Keratinocyte (primary cell): Measurements from ENCODE around the gene CD200R1. TPM values are rescaled to one million over a fixed set of nuclear protein-coding genes. Genes with fewer than 3 reads are reported as not detected.

Experiments used
- DNase-seq: peaks from one replicate; pipeline ENCODE4 v3.0.0-alpha.2; 2011; ENCODE audit warnings: low read depth, missing footprints, low spot score
- FAIRE-seq: peaks from 2 replicates; lab custom pipeline; 2011; peaks lifted over from hg19 to GRCh38; lab: Jason Lieb, UNC
- H2AFZ ChIP-seq: 2 replicates; pipeline ENCODE4 v1.6.0; 2012; ENCODE audit warnings: low read length, control low read depth, inconsistent platforms; ENCODE audit not compliant: control insufficient read depth
- H3K27ac ChIP-seq: 2 replicates; pipeline ENCODE4 v1.5.1; 2011; ENCODE audit warnings: low read length; ENCODE audit not compliant: control insufficient read depth, insufficient read depth
- H3K27me3 ChIP-seq: 3 replicates; pipeline ENCODE4 v1.6.0; 2011; ENCODE audit warnings: low read length; ENCODE audit not compliant: control insufficient read depth, insufficient read depth; ENCODE audit errors: extremely low read depth
- H3K36me3 ChIP-seq, 2 experiments: 2 replicates in 1 of 2; 3 replicates in 1 of 2; pipeline ENCODE4 v1.5.1; 2011; ENCODE audit warnings: low read length in 2 of 2, mild to moderate bottlenecking in 1 of 2; ENCODE audit not compliant: control insufficient read depth in 2 of 2, insufficient read depth in 2 of 2; ENCODE audit errors: extremely low read depth in 1 of 2
- H3K4me1 ChIP-seq: 3 replicates; pipeline ENCODE4 v1.5.1; 2011; ENCODE audit warnings: low read length; ENCODE audit not compliant: control insufficient read depth, insufficient read depth; ENCODE audit errors: extremely low read depth
- H3K4me2 ChIP-seq: 3 replicates; pipeline ENCODE4 v1.6.0; 2011; ENCODE audit warnings: low read depth, low read length; ENCODE audit not compliant: control insufficient read depth, insufficient read depth; ENCODE audit errors: extremely low read depth
- H3K4me3 ChIP-seq, 3 experiments: fragments of 200-600 bp in 1 of 3; sonication (generic) in 1 of 3; 2 replicates in 2 of 3; 3 replicates in 1 of 3; pipeline ENCODE4 v1.5.1; 2011 to 2016; ENCODE audit warnings: low read length in 3 of 3, mild to moderate bottlenecking in 3 of 3, control low read depth in 2 of 3, inconsistent platforms in 1 of 3, low read depth in 1 of 3, mixed read lengths in 1 of 3, mixed run types in 1 of 3, moderate library complexity in 1 of 3; ENCODE audit not compliant: control insufficient read depth in 2 of 3, insufficient read depth in 2 of 3; ENCODE audit errors: extremely low read depth in 1 of 3
- H3K79me2 ChIP-seq: 2 replicates; pipeline ENCODE4 v1.6.0; 2012; ENCODE audit warnings: low read length; ENCODE audit not compliant: control insufficient read depth, insufficient read depth
- H3K9ac ChIP-seq: 3 replicates; pipeline ENCODE4 v1.6.0; 2011; ENCODE audit warnings: low read length; ENCODE audit not compliant: control insufficient read depth, insufficient read depth; ENCODE audit errors: extremely low read depth
- H3K9me1 ChIP-seq: 3 replicates; pipeline ENCODE4 v1.6.0; 2011; ENCODE audit warnings: low read length; ENCODE audit not compliant: control insufficient read depth, insufficient read depth; ENCODE audit errors: extremely low read depth
- H3K9me3 ChIP-seq: 2 replicates; pipeline ENCODE4 v1.5.1; 2012; ENCODE audit warnings: low read depth, low read length; ENCODE audit not compliant: control insufficient read depth
- H4K20me1 ChIP-seq: 3 replicates; pipeline ENCODE4 v1.6.0; 2011; ENCODE audit warnings: low read length; ENCODE audit not compliant: control insufficient read depth, insufficient read depth; ENCODE audit errors: extremely low read depth
- EZH2 ChIP-seq: IDR thresholded peaks from one replicate; pipeline ENCODE4 v1.6.1; 2012; ENCODE audit warnings: inconsistent platforms, mild to moderate bottlenecking, low read length, moderate library complexity
- dilution Hi-C: fragments of 300-500 bp; cut with MboI; formaldehyde crosslinking; loops from one replicate; pipeline ENCODE4 v1.7.0; 2020; ENCODE audit warnings: low sequenced_read_pairs; ENCODE audit not compliant: extremely low pct_ligation_motif_present
- polyA plus RNA-seq, 5 experiments: library from polyadenylated mRNA; depleted of rRNA in 3 of 5; stranded (reverse) in 3 of 5; stranded (forward) in 1 of 5; unstranded in 1 of 5; fragments of >200 nt; gene quantifications; 1 replicate in 1 of 5; 2 replicates in 3 of 5; 3 replicates in 1 of 5; pipeline versions ENCODE4 v1.2.1 to v1.2.3, GENCODE V29; 2011 to 2012; ENCODE audit warnings: missing spikeins in 2 of 5, low read depth in 1 of 5, low replicate concordance in 1 of 5
- TF ChIP-seq, protein P1 (sequence below), 3 experiments: IDR thresholded peaks in 1 of 3; conservative IDR thresholded peaks in 1 of 3; optimal IDR thresholded peaks in 1 of 3; 2 replicates in 2 of 3; 3 replicates in 1 of 3; pipeline versions ENCODE3 to v1.5.1; 2011; ENCODE audit warnings: low read length in 3 of 3, mild to moderate bottlenecking in 3 of 3, moderate library complexity in 2 of 3, control low read depth in 1 of 3, inconsistent platforms in 1 of 3; ENCODE audit not compliant: insufficient read depth in 2 of 3; ENCODE audit errors: extremely low read depth in 1 of 3

CD200R1 gene
- polyA plus RNA-seq, 1 donor (not counting 4 experiments of a cell fraction or from before 2014, with no cell fraction given): 1.6 TPM

DNA sequence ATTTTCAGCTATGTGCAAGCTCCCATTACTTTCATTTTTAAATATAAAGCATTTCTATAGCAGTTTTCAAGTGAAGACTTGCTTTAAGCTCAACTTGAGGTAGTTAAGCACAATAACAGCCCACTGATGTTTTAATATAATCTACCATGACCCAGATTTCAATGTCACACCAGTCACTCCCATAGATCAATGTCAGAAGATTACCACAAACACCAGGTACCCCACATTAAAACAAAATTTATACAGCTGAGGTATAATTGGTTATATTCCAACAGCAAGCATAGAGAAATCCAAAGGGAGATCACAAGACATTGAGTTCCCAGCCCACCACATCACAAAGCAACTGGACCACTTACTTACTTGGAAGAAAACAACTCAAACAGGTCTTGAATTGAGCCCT, 38.7 kb upstream of the CD200R1 start:
- H3K4me2 ChIP-seq: no peak overlapping the region
- no peaks in the 10 kb centered on the region for H3K9me3 ChIP-seq
- H3K27ac ChIP-seq: no peak overlapping the region
- DNase-seq (no peak), FAIRE-seq (no peak)
- TF ChIP-seq, protein P1, sequence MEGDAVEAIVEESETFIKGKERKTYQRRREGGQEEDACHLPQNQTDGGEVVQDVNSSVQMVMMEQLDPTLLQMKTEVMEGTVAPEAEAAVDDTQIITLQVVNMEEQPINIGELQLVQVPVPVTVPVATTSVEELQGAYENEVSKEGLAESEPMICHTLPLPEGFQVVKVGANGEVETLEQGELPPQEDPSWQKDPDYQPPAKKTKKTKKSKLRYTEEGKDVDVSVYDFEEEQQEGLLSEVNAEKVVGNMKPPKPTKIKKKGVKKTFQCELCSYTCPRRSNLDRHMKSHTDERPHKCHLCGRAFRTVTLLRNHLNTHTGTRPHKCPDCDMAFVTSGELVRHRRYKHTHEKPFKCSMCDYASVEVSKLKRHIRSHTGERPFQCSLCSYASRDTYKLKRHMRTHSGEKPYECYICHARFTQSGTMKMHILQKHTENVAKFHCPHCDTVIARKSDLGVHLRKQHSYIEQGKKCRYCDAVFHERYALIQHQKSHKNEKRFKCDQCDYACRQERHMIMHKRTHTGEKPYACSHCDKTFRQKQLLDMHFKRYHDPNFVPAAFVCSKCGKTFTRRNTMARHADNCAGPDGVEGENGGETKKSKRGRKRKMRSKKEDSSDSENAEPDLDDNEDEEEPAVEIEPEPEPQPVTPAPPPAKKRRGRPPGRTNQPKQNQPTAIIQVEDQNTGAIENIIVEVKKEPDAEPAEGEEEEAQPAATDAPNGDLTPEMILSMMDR (optimal IDR thresholded peaks at IDR 0.05 in 1 of 3, IDR thresholded peaks at IDR 0.05 in 1 of 3, conservative IDR thresholded peaks at IDR 0.05 in 1 of 3; ENCODE audit: extremely low read depth in 1 of 3, insufficient read depth in 2 of 3, low read length in 3 of 3): no peak
- no peak for TF ChIP-seq EZH2
- H3K36me3 ChIP-seq: peaks cover 11 to 20% of the 10 kb centered on the region in 2 experiments
- H3K27me3 ChIP-seq: no peaks in the 10 kb centered on the region
- no peak overlapping the region for H3K9ac ChIP-seq
- no peak overlapping the region for H2AFZ ChIP-seq
- peaks cover 64% of the 10 kb centered on the region for H3K79me2 ChIP-seq
- no peaks in the 10 kb centered on the region for H4K20me1 ChIP-seq
- dilution Hi-C loops: no loop called here
- H3K9me1 ChIP-seq: no peaks in the 10 kb centered on the region
- no peak overlapping the region for H3K4me3 ChIP-seq
- peaks cover 7% of the 10 kb centered on the region for H3K4me1 ChIP-seq

DNA sequence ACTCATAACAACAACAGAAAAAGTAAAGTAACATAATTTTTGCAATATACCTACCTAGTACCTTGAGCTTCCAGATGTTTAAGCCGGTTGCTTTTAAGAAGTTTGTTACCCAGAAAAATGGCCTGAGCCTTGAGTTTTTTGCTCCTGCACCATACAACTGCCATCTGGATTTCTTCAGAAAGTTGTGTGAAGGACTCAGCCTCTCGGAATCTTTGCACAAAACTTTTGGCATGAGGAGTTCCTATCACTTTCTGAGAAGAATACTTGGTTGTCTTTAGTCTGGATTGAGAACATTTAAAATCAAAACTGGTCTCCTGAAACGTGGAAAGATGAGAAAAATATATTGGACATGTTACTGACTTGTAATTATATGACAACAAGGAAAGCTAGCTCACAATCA, 33.2 kb upstream of the CD200R1 start:
- Histone ChIP-seq H4K20me1 (no peaks in the 10 kb centered on the region), H3K36me3 (peaks cover 13 to 39% of the 10 kb centered on the region in 2 experiments), H3K79me2 (peaks cover 21% of the 10 kb centered on the region), H3K9ac (no peak overlapping the region), H2AFZ (no peak overlapping the region), H3K4me1 (no peaks in the 10 kb centered on the region), H3K9me3 (no peaks in the 10 kb centered on the region), H3K9me1 (no peaks in the 10 kb centered on the region), H3K4me2 (no peak overlapping the region), H3K27ac (no peak overlapping the region), H3K27me3 (no peaks in the 10 kb centered on the region), H3K4me3 (no peak overlapping the region)
- DNase-seq (no peak), FAIRE-seq (no peak)
- no peak for TF ChIP-seq EZH2
- TF ChIP-seq, protein P1 (optimal IDR thresholded peaks at IDR 0.05 in 1 of 3, IDR thresholded peaks at IDR 0.05 in 1 of 3, conservative IDR thresholded peaks at IDR 0.05 in 1 of 3; ENCODE audit: extremely low read depth in 1 of 3, insufficient read depth in 2 of 3, low read length in 3 of 3): no peak
- dilution Hi-C loops: loop anchor here (10.0 kb wide), 1 partner anchor 363 kb away; the partner anchor contains the start of gene CCDC80
